ENCODE data around the gene TIMP4.

GRCh38 chr3:12117473-12117872 lies 41.2 kb downstream of the TIMP4 start:
- TF ChIP-seq POLR2AphosphoS5 (IDR thresholded peaks at IDR 0.05; ENCODE audit: low read depth, low read length) = no peak
- no peak for TF ChIP-seq POLR2A (IDR thresholded peaks at IDR 0.05; ENCODE audit: low read depth, low read length)
- no peak for TF ChIP-seq TAF1 (IDR thresholded peaks at IDR 0.05; ENCODE audit: low read depth, low read length)
- no peak for TF ChIP-seq SPI1 (IDR thresholded peaks at IDR 0.05; ENCODE audit: low read depth, low read length)
- TF ChIP-seq PAX5 (IDR thresholded peaks at IDR 0.05; ENCODE audit: insufficient read depth, low read length, severe bottlenecking) = no peak

Measured in GM12891 (cell line).